ENCODE data around the gene ALKBH8.

DNA sequence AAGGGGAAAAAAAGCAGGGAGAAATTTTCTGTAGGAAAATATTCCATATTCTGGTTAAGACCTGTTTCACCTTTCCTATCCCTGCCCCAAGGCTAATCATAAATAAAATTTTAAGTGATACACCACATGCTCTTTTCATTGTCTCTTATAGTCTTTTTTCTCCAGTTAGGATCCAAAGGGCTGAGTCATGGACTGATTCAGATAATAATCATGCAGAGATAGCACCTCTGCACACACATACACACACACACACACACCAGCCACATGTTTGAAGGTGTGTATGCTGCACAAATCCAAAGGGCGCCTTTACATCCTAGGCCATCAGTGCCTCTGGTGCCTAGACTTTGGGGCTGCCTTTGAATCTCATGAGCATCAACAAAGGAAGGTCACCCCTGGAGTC is 72.4 kb downstream of the ALKBH8 start:
- TF ChIP-seq, protein P1, sequence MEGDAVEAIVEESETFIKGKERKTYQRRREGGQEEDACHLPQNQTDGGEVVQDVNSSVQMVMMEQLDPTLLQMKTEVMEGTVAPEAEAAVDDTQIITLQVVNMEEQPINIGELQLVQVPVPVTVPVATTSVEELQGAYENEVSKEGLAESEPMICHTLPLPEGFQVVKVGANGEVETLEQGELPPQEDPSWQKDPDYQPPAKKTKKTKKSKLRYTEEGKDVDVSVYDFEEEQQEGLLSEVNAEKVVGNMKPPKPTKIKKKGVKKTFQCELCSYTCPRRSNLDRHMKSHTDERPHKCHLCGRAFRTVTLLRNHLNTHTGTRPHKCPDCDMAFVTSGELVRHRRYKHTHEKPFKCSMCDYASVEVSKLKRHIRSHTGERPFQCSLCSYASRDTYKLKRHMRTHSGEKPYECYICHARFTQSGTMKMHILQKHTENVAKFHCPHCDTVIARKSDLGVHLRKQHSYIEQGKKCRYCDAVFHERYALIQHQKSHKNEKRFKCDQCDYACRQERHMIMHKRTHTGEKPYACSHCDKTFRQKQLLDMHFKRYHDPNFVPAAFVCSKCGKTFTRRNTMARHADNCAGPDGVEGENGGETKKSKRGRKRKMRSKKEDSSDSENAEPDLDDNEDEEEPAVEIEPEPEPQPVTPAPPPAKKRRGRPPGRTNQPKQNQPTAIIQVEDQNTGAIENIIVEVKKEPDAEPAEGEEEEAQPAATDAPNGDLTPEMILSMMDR (IDR thresholded peaks at IDR 0.05), result no peak
- no peak for TF ChIP-seq POLR2A (IDR thresholded peaks at IDR 0.05)

Measured in Peyer's patch (tissue), 4 donors.